NB4 (cell line): Measurements from ENCODE around the gene MGAT1.
"Not testable (repeated sequence)": the region's sequence is repeated elsewhere in the genome, so short reads cannot be mapped to it uniquely, and the experiment has no call there.

ENCODE experiments used
- MYC ChIP-seq: IDR thresholded peaks from 2 replicates; pipeline ENCODE4 v1.6.1; 2011; ENCODE audit warnings: low read depth, low read length
- POLR2A ChIP-seq: IDR thresholded peaks from 2 replicates; pipeline ENCODE4 v1.6.1; 2011; ENCODE audit warnings: mild to moderate bottlenecking; ENCODE audit not compliant: insufficient read length; ENCODE audit errors: extremely low read depth
- TF ChIP-seq, protein P1 (sequence below): IDR thresholded peaks from one replicate; pipeline ENCODE4 v1.5.1; 2012; ENCODE audit warnings: low read depth, low read length
- TF ChIP-seq, protein P2 (sequence below): IDR thresholded peaks from 2 replicates; pipeline ENCODE4 v1.6.1; 2011; ENCODE audit warnings: low read depth, low read length

DNA sequence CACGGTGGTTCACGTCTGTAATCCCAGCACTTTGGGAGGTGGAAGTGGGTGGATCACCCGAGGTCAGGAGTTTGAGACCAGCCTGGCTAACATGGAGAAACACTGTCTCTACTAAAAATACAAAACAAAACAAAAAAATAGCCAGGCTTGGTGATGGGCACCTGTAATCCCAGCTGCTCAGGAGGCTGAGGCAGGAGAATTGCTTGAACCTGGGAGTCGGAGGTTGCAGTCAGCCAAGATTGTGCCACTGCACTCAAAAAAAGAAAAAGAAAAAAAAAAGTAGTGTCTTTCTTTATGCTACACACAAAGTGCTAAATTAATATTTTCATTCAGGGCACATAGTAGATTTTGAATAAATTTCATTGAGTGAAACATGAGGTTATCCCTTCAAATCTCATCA, 61.7 kb downstream of the MGAT1 start:
- TF ChIP-seq POLR2A, MYC: not testable (repeated sequence)
- TF ChIP-seq, protein P1, sequence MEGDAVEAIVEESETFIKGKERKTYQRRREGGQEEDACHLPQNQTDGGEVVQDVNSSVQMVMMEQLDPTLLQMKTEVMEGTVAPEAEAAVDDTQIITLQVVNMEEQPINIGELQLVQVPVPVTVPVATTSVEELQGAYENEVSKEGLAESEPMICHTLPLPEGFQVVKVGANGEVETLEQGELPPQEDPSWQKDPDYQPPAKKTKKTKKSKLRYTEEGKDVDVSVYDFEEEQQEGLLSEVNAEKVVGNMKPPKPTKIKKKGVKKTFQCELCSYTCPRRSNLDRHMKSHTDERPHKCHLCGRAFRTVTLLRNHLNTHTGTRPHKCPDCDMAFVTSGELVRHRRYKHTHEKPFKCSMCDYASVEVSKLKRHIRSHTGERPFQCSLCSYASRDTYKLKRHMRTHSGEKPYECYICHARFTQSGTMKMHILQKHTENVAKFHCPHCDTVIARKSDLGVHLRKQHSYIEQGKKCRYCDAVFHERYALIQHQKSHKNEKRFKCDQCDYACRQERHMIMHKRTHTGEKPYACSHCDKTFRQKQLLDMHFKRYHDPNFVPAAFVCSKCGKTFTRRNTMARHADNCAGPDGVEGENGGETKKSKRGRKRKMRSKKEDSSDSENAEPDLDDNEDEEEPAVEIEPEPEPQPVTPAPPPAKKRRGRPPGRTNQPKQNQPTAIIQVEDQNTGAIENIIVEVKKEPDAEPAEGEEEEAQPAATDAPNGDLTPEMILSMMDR, result not testable (repeated sequence)
- TF ChIP-seq, protein P2, sequence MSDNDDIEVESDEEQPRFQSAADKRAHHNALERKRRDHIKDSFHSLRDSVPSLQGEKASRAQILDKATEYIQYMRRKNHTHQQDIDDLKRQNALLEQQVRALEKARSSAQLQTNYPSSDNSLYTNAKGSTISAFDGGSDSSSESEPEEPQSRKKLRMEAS, result not testable (repeated sequence)
